GM19372 (cell line): ENCODE data around the gene TOR1B.

Source experiments
- ATAC-seq: cut with Tn5 transposase; IDR thresholded peaks from one replicate; pipeline ENCODE4 v1.9.1; 2021; ENCODE audit warnings: mild to moderate bottlenecking, low read depth, moderate library complexity; ENCODE audit not compliant: unreplicated experiment

The TOR1B gene

DNA sequence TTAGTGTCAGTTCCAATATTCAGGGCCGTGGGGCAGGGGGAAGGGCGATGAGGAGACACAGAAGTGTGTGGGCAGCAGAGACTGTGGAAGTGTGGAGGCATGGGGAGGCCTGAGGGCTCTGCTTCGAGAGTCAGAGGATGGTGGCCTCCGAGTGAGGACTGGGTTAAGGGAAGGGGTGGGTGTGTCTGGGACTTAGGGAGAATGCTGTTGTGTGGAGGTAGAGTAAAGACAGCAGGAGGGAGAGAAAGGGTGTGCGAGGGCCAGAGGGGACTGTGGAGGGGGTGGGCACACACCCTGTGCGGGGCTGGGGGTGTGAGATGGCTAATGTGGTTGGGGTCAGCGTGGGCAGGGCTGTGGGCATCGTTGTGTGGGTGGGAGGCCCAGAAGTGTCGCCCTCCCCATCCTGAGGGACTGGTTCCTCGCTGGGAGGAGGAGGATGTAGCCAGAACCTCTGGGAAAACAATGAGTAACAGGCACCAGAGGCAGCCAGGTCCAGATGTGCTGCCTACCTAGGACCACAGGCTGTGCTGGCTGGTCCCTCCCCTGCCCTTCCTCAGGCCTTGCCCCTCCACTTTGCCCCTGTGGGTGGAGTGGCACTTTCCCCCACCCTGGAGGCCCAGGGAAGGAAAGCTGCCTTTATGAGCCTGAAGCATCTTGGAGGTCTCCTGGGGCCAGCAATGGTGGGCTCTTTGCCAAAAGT is 36.5 kb downstream of the TOR1B start:
- ATAC-seq = no peak

DNA sequence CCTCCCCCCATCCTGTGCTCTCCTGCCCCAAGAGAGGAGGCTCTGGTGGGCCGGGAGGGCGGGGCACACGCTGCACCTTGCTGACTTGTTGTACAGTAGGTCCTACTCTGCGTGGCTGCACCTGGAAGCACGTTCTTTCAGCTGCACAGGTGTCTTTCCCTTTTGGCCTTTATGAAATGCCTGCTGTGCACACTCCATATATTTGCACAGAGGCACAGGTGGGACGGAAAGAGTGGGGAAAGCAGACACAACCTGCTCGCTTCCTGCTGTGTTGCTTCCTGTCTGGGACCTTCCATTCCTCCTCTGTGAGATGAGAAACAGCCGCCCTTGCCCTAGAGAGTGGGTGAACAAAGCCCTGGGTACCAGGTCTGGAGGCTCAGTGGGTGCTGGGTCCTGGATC is 37.0 kb downstream of the TOR1B start:
- ATAC-seq = no peak

DNA sequence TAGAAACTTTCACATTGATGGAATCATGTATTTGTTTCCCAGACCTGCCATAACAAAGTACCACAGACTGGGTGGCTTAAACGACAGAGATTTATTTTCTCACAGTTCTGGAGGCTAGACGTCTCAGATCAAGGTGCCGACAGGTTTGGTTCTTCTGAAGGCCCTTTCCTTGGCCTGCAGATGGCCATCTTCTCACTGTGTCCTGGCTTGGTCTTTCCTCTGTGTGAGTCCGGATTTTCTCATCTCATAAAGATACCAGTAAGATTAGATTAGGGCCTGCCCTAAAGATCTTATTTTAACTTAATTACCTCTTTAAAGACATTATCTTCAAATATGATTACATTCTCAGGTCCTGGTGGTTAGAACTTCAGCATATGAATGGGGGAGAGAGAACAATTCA is 38.1 kb downstream of the TOR1B start:
- no peak for ATAC-seq

DNA sequence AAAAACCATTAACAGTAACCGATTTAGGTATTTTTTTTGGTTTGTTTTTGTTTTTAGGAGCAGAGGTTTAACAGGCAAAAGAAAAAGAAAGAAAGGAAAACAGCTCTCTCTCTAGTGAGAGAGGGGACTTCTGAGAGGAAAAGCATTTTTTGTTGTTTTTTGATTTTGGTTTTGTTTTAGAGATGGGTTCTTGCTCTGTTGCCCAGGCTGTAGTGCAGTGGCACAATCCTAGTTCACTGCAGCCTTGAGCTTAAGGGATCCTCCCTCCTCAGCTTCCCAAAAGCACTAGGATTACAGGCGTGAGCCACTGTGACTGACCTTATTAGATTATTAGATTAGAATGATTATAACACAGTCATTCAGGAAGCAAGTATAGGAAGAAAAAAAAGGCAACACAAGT is 42.4 kb downstream of the TOR1B start:
- no peak for ATAC-seq

DNA sequence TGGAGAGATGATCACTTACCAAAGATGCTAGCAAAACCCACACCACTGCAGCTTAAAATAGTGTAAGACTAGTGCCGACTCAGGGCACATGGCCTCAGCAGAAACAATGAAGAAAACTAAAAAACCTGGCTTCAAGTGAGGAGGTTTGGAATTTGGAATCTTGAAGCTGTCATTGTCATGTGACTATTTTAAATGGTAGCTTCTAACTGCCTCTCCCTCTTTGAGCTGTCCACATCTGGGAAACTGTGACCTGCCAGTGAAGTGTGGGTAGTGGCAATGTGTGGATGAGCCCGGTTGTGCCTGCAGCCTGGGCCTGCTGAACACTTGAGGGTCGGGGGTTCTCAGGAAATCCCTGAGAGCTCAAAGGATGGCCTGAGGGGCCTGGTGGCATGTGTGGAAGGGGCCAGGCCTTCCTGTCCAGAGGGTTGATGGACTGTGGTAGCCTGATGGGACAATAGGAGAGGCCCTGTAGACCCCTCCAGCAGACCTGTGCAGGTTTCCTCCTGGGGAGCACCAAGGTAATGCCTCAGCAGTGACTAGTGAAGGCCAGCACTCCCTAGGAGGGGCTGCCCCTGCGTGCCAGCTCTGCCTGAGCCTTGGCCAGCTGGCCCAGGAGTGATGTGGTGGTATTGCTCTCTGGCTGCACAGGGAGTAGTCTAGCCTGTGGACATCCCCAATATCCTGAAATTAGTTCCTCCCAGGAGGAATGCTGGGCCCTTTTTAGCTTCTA is 45.9 kb downstream of the TOR1B start:
- no peak for ATAC-seq

DNA sequence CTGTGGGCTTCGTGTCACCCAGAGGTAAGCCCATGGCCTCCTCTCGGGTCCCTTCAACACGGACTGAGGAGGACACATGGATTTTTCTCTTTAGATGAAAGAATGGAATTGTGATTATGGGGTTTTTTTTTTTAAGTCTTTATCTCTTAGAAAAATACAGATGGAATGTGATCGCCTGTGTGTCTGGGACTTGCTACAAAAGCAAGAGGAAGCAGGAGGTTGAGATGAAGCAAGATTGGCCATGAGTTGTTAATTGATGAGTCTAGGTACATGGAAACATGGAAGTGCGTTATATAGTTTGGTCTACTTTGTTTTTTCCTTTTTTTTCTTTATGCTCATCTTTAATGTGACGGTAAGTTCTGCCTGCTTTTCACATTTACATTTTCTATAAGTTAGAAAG is 46.9 kb downstream of the TOR1B start:
- no peak for ATAC-seq

DNA sequence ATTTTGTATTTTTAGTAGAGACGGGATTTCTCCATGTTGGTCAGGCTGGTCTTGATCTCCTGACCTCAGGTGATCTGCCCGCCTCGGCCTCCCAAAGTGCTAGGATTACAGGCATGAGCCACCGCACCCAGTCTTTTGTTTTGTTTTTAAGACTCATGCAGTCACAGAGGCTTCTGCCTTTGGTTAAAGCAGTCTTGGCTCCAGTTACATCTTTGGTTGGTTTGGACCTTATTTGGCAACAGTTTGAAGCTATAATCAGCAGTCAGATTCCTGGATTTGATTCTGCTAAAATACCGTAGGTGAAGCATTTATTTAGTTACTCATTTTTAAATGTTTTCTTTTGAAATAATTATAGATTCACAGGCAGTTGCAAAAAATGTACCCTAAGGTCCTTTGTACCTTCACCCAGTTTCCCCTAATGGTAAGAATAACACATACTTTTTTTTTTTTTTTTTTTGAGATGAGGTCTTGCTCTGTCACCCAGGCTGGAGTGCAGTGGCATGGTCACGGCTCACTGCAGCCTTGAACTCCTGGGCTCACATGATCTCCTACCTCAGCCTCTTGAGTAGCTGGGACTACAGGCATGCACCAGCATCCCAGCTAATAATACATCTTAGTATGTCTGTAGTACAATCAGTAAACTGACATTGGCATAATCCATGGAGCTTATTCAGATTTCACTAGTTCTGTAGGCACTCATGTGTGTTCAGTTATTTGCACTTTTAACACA is 48.0 kb downstream of the TOR1B start:
- ATAC-seq = no peak

DNA sequence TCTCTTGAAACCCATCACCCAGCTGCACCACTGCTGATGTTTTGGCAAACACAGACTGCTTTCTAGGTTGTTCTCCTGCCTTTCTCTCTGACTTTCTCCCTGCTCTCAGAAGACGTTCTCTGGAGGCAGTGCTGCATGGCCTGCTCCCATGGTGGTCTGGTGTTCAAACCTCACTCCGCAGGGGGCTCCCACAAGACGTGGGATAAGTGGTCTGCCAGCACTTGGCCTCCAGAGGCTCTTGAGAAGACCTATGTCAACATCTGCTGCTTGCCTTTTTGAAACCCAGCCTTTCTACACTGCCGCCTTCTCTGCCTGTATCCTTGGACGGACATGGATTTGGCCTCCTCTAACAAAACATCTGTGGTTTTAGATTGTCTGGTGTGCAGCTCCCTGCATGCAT is 48.8 kb downstream of the TOR1B start:
- no peak for ATAC-seq

DNA sequence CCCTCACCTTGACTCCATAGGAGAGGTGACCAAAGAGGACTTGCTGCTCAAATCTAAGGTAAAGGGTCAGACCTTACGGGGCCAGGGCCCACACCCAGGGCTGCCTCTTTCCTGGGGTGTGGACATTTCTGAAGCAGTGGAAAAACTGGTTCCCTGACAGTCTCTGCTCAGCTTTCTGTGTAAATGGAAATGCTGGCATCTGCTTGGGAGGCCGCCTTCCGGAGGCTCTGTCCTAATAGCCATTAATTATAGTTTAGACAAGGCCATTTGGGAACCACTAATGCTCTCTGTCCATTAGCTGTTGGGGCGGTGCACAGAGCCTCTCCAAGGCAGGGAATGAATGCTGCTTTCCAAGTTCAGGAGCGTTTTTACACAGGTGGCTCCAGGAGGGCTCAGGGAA is 49.6 kb downstream of the TOR1B start:
- no peak for ATAC-seq

DNA sequence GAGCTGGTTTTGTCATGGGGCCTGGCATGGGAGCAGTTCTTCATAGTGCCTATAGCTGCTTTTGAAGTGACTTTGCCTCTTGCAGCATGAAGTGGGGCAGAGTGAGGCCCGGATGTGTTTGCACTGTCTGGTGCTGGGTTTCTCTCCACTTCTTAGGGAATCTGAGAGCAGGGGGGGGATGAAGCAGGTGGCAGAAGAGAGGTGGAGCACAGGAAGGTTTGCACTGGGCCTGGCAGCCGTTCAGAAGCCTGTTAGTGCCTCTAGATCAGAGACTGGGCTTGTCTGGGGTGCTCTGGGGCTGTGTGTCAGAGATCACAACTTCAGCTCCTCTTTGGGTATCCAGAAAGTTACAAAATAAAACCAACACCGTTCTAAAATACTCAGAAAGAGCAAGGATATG is 50.6 kb downstream of the TOR1B start:
- ATAC-seq = no peak

DNA sequence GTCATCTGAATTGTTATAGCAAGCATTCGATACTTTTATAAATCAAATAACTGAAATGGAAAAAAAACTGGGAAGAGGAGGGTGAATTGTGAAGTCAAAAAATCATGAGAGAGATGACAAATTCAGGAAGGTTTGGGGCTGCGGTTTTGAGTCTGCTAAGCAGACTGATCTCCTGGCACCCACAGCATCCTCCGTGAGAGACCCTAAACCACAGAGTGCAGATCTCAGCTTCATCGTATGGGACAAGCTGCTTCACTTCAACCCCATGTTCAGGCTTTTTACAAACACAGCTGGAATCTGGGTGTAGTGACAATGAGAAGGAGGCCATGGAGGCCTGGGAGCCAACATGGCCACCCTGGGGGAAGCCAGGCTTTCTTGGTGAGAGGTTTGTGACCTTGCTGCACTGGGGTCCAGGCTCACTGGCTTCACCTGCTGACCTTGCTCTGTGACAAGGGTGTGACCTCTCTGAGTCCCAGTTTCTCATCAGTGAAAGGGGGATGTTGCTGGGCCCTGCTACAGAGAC is 51.7 kb downstream of the TOR1B start:
- ATAC-seq = no peak

DNA sequence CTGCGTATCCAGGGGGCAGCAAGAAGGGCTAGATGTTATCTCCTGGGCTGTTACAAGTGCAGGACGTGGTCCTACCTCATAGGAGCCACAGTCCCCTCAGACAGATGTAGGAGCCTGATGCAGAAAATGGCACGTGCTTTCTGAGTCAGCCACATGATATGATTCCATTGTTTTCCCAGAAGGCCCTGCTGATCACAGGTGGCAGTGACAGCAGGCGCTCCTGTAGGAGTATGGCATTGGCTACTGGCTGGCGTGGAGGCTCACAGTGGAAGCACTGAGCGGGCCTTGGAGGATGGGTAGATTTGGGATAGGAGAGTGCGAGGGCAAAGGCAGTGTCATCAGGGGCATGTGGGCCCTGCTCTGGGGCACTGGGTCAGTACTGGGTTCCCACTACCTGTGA is 54.2 kb downstream of the TOR1B start:
- ATAC-seq = no peak

DNA sequence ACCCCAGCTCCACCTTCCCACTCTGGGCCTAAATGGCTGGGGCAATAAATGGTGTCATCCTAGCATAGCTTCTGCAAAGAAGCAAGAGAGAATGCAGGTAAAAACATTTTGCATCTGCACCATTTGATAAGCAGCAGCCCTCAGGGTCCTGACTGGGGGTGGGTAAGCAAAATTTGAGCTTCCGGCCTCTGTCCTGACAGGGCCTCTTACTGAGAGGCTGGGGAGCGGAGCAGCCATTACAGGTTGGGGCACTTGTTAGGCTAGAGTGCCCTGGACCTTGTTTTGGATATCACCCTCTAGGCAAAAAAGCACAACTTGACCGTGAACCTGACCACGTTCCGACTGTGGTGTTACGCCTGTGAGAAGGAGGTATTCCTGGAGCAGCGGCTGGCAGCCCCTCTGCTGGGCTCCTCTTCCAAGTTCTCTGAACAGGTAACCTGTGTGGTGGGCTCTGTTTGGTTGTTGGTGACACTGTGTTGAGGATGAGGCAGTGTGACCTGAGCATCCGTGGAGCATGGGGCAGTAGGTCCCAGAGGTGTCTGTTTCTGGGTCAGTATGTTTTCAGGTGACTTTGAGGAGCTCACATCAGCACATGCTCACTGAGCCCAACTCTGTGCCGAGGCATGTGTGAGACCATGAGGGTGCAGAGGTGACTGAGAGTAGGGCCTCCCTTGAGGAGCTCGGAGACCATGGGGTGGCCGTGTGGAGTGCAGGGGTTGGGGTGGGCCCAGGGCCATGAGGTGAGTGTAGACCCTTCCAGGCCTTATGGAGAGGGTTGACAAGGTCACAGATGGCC is 55.4 kb downstream of the TOR1B start:
- ATAC-seq = no peak
